Breast epithelium (tissue), 4 donors: ENCODE results near the gene SLCO2B1. TPM values are rescaled to one million over a fixed set of nuclear protein-coding genes. Genes with fewer than 3 reads are reported as not detected.

Experiments
- DNase-seq, 2 donors: peaks; one replicate each; pipeline ENCODE4 v3.0.0-alpha.2; 2019; ENCODE audit warnings: low spot score in 2 of 2
- H3K27ac ChIP-seq, 2 donors: fragments of 200-600 bp; sonication (generic) in 1 of 2; one replicate each; pipeline ENCODE4 v1.5.1; 2016 to 2019; ENCODE audit warnings: mild to moderate bottlenecking in 1 of 2
- H3K27me3 ChIP-seq, 2 donors: fragments of 200-600 bp; sonication (generic) in 1 of 2; one replicate each; pipeline versions ENCODE4 v1.5.1 to v1.6.0; 2017 to 2019; ENCODE audit warnings: control low read depth in 1 of 2, mild to moderate bottlenecking in 1 of 2
- H3K36me3 ChIP-seq: fragments of 200-600 bp; one replicate; pipeline ENCODE4 v1.5.1; 2019
- H3K4me1 ChIP-seq, 2 donors: fragments of 200-600 bp; sonication (generic); one replicate each; pipeline ENCODE4 v1.5.1; 2016 to 2019; ENCODE audit warnings: control low read depth in 1 of 2
- H3K4me3 ChIP-seq, 3 donors: fragments of 200-600 bp; sonication (generic); 1 replicate in 2 of 3; 2 replicates in 1 of 3; pipeline ENCODE4 v1.5.1; 2016 to 2019; ENCODE audit warnings: mild to moderate bottlenecking in 3 of 3, moderate library complexity in 2 of 3
- H3K9me3 ChIP-seq, 2 donors: fragments of 200-600 bp; sonication (generic) in 1 of 2; one replicate each; pipeline ENCODE4 v1.5.1; 2016 to 2019; ENCODE audit warnings: control low read depth in 1 of 2
- POLR2A ChIP-seq: fragments of 450-650 bp; IDR thresholded peaks from one replicate; pipeline ENCODE4 v1.6.1; 2016; ENCODE audit warnings: antibody characterized with exemption, mild to moderate bottlenecking, moderate library complexity
- POLR2AphosphoS5 ChIP-seq, 3 donors: sonication (generic); formaldehyde crosslinking; IDR thresholded peaks; one replicate each; pipeline ENCODE4 v1.6.1; 2017; ENCODE audit warnings: antibody characterized with exemption in 3 of 3
- intact Hi-C: fragments of 100-400 bp; cut with DNase I; formaldehyde crosslinking; loops from one replicate; pipeline ENCODE4 v1.15.1; 2023; ENCODE audit warnings: low total_unique reads
- total RNA-seq, 3 donors: library from RNA; depleted of rRNA; stranded (reverse); fragments of >200 nt; gene quantifications; one replicate each; pipeline ENCODE4 v1.1.0, GENCODE V29; 2016
- TF ChIP-seq, protein P1 (sequence below), 3 donors: fragments of 450-650 bp; IDR thresholded peaks; one replicate each; pipeline ENCODE4 v1.5.1; 2016 to 2017; ENCODE audit warnings: antibody characterized with exemption in 3 of 3, mild to moderate bottlenecking in 3 of 3, moderate library complexity in 3 of 3

The SLCO2B1 gene
- total RNA-seq, 3 donors from 2014 or later = 23.9 to 86.9 (median 32.3) TPM

GRCh38 chr11:75203138-75203537 is 52.2 kb downstream of the SLCO2B1 start:
- H3K4me1 ChIP-seq = no peaks in the 10 kb centered on the region
- H3K36me3 ChIP-seq = no peaks in the 10 kb centered on the region
- no peaks in the 10 kb centered on the region for H3K9me3 ChIP-seq
- intact Hi-C loops = no loop called here
- TF ChIP-seq POLR2AphosphoS5 (IDR thresholded peaks at IDR 0.05) (no peak), POLR2A (no peak)
- TF ChIP-seq, protein P1, sequence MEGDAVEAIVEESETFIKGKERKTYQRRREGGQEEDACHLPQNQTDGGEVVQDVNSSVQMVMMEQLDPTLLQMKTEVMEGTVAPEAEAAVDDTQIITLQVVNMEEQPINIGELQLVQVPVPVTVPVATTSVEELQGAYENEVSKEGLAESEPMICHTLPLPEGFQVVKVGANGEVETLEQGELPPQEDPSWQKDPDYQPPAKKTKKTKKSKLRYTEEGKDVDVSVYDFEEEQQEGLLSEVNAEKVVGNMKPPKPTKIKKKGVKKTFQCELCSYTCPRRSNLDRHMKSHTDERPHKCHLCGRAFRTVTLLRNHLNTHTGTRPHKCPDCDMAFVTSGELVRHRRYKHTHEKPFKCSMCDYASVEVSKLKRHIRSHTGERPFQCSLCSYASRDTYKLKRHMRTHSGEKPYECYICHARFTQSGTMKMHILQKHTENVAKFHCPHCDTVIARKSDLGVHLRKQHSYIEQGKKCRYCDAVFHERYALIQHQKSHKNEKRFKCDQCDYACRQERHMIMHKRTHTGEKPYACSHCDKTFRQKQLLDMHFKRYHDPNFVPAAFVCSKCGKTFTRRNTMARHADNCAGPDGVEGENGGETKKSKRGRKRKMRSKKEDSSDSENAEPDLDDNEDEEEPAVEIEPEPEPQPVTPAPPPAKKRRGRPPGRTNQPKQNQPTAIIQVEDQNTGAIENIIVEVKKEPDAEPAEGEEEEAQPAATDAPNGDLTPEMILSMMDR (IDR thresholded peaks at IDR 0.05) = no peak
- no peaks in the 10 kb centered on the region for H3K27me3 ChIP-seq
- no peak overlapping the region for H3K27ac ChIP-seq
- DNase-seq = no peak
- no peak overlapping the region for H3K4me3 ChIP-seq

DNA sequence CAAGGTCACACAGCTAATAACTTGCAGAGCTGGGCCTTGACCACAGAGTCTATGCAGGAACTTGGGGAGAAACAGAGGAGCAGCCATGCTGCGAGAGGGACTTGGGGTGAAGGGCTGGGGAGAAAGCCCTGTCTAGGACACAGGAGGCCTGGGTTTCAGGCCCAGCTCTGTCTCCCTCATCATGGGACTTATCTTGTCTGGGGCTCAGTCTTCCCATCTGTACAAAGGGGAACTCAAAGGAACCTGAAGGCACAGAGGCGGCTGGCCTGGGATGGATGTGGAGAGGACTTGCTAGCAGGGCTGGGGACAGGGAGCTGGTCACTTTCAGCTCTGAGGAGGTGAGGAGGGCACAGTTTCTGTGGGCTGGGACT is 52.7 kb downstream of the SLCO2B1 start:
- no peak for DNase-seq
- no peak overlapping the region for H3K4me3 ChIP-seq
- H3K27me3 ChIP-seq = no peaks in the 10 kb centered on the region
- intact Hi-C loops = no loop called here
- H3K9me3 ChIP-seq = no peaks in the 10 kb centered on the region
- H3K36me3 ChIP-seq = no peaks in the 10 kb centered on the region
- H3K4me1 ChIP-seq = no peaks in the 10 kb centered on the region
- no peak overlapping the region for H3K27ac ChIP-seq
- TF ChIP-seq POLR2A = no peak
- no peak for TF ChIP-seq POLR2AphosphoS5 (IDR thresholded peaks at IDR 0.05)
- TF ChIP-seq, protein P1 (IDR thresholded peaks at IDR 0.05) = no peak

- Histone ChIP-seq H3K36me3 (no peaks in the 10 kb centered on the region), H3K9me3 (no peaks in the 10 kb centered on the region), H3K27me3 (no peaks in the 10 kb centered on the region), H3K4me1 (no peaks in the 10 kb centered on the region), H3K4me3 (no peak overlapping the region), H3K27ac (no peak overlapping the region)
- DNase-seq = no peak
- intact Hi-C loops = no loop called here
- TF ChIP-seq POLR2AphosphoS5 (IDR thresholded peaks at IDR 0.05) = no peak
- TF ChIP-seq POLR2A = no peak
- TF ChIP-seq, protein P1 (IDR thresholded peaks at IDR 0.05) = no peak
These were observed 53.2 kb downstream of the SLCO2B1 start for GRCh38 chr11:75204012-75204674.

DNA sequence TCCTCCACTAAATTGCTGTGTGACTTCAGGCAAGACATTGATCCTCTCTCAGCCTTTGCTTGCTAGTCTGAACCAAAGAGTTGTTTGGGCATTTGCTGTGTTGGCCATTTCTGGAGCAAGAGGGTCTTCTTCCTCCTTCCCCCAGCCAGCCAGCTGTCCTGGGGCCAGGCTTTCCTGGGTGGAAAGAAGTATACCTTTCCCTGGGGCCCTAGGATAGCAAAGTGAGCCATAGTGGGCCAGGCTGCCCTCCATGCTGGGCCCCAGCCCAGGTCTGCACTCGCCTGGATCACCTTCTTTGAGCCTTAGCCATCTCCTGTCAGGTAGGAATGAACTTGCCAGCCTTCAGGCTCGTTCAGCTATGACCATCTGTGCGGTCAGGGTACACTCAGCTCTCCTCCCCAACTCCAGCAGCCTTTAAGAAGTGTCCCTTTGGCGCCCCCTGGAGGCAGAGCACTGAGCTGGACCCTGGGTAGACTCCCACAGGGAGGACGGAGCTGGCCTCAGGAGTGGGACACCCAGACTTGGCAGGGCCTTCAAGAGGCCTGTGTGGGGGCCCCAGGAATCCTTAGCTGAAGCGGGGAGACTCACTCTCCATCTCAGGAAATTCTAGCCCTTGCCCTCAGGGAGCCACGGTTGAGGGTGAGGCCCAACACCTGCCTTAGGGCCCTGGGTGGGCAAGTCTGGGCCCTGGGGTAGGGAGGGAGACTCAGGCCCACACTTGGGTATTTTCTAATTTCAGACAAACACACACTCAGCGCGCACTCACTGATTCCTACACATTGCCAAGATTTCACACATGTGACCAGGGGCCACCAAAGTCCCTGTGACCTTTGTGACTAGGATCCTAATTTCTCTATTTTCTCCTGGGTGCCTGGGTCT is 54.0 kb downstream of the SLCO2B1 start:
- no peak for TF ChIP-seq POLR2A
- TF ChIP-seq, protein P1 (IDR thresholded peaks at IDR 0.05) = peak; percentile 64 to 75 (median 65)
- H3K36me3 ChIP-seq = no peaks in the 10 kb centered on the region
- no peaks in the 10 kb centered on the region for H3K27me3 ChIP-seq
- H3K9me3 ChIP-seq = no peaks in the 10 kb centered on the region
- H3K4me1 ChIP-seq = no peaks in the 10 kb centered on the region
- H3K4me3 ChIP-seq = no peak overlapping the region
- H3K27ac ChIP-seq = no peak overlapping the region
- DNase-seq = peak; percentile 59 to 73
- intact Hi-C loops = no loop called here

DNA sequence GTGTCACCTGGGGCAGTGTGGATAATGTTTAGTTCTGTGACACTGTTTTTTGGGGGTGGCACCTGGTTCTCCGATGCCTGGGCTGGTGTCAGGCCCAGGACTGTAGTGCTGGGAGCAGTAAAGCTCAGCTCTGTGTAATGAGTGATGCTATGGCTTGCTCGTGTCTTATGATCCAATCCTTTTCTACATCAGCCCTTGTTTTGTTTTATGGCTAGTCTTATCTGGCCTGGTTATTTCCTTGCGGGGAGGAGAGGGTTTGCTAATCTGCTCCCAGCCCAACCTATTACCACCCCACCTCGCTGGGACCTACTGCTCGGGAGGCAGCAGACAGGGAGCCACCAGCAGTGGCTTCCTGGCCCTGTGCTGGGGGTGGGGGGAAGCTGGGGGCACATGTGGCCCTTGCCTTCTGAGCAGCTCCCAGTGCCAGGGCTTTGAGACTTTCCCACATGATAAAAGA is 54.7 kb downstream of the SLCO2B1 start:
- H3K4me3 ChIP-seq = no peak overlapping the region
- intact Hi-C loops = no loop called here
- no peaks in the 10 kb centered on the region for H3K36me3 ChIP-seq
- H3K4me1 ChIP-seq = no peaks in the 10 kb centered on the region
- DNase-seq = no peak
- no peak overlapping the region for H3K27ac ChIP-seq
- no peaks in the 10 kb centered on the region for H3K9me3 ChIP-seq
- no peaks in the 10 kb centered on the region for H3K27me3 ChIP-seq
- no peak for TF ChIP-seq POLR2A
- no peak for TF ChIP-seq POLR2AphosphoS5 (IDR thresholded peaks at IDR 0.05)
- TF ChIP-seq, protein P1 (IDR thresholded peaks at IDR 0.05) = no peak
